Esophagus mucosa (tissue), 1 donor: Measurements from ENCODE around the gene POLD3. TPM values are rescaled to one million over a fixed set of nuclear protein-coding genes. Genes with fewer than 3 reads are reported as not detected.
A peak's percentile ranks its signal among the peaks of the same experiment; 100 is the strongest.

Experiments used
- ATAC-seq: fragments of 200-7000 bp; cut with Tn5 transposase; one replicate; pipeline ENCODE4 v1.9.1; 2020
- total RNA-seq: library from RNA; stranded (reverse); gene quantifications from one replicate; pipeline ENCODE4 v1.2.4, GENCODE V29; 2023
- donor health status: DM: yes; HTN: yes; CAD: no.

Gene POLD3
- total RNA-seq, 1 donor from 2014 or later, result 13.5 TPM

DNA sequence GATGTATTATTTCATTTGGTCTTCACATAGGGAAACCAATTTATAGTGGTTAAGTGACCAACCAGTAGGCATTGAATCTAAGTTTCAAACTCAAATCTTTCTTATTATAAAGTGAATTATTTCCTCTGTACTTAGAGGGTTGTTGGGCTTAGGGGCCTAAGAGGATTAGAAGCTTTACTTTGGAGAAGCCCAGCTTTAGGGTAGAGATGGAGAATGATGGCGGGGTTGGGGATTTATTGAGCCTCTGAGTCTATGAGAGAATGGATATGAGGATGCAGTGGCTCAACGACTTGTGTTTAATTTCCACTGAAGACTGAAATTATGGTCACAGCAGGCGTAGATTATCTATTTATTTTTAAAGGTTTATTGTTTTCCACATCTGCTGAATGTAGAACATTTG lies 83.4 kb downstream of the POLD3 start:
- ATAC-seq, result no peak

DNA sequence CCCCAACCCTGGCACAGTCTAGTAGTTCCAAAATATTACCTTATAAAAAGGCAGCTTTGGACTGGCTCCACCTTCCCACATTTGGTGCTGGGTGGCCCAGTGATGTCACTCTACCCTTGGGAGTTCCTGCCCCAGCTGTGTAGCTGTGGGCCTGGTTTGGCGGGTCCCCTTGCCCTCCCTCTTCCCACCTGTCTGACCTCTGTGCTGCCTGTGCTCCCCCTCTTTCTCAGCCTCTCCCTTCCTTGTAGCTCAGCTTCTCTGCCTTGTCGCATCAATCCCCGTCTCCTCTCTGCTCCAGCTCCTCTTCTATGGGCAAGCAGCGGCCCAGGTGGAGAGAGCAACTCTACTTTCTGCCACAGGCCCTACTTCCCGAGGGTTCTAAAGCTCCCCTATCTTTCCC lies 84.2 kb downstream of the POLD3 start:
- ATAC-seq, result no peak

DNA sequence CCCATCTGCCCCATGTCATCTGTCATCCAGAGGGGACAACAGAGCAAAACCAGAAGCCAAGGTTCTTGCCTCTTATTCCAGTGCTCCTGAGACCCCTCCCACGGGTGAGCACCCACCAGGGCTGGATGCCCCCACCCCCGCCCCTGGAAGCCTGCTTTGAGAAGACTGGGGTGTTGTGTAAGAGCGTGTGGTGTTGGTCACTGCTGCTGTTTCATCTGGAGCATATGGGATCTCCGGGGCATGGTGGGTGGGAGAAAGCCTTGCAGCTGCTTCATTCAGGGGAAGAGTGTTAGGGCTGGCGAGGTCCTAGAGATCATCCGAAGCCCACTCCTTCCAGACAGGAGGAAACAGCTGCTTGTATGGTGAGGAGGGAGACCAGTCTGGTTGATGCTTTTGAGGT lies 84.7 kb downstream of the POLD3 start:
- ATAC-seq, result no peak

DNA sequence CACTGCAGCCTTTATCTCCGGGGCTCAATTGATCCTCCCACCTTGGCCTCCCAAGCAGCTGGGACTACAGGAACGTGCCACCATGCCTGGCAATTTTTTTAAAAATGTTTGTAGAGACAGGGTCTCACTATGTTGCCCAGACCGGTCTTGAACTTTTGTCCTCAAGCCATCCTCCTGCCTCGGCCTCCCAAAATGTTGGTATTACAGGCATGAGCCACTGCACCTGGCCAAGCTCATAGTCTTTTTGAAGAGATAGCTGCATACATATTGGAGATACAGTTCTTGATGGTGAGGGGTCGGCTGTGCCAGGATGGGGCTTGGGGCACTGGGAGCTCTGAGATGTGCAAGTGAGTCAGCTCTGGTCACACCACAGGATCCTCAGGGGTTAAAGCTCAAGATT lies 85.7 kb downstream of the POLD3 start:
- no peak for ATAC-seq

DNA sequence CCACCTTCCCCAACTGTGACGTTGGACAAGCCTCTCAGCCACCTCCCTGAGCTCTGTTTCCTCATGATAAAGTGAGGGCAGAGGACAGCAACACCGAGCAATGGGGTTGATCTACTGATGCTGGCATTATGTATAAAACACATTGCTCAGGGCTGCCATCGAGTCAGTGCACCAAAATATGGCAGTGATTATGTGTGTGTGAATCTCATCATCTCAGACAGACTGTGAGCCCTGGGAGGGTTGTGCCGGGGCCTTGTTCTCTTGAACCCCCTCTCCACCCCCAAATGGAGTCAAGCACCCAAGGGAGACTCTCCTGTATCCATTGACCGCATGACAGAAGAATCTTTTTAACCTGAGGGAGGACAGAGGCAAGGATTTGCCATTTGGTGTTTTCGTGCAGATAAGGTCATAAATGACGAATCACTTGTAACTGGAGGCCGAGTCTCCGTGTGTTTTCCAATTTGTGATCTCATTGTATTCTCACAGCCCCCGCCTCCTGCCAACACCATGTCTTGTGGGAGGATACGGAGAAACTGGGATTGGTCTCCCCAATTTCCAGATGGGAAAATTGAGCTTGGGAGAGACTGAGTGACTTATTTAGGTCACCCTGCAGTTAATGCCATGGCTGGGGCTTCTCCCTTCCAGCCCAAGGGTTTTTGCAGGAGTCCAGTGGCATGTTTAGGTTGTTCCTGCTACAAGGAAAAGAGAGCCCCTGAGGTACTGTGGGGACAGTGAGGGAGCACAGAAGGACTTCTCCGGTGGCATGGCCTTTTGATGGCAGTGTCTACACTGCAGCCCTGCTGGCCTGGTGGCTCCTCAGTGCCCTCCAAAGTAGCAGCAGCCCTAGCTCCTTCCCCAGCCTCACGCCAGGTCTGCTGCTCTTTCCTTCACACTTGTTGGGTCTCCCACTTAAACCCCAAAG lies 86.5 kb downstream of the POLD3 start:
- ATAC-seq, result no peak

DNA sequence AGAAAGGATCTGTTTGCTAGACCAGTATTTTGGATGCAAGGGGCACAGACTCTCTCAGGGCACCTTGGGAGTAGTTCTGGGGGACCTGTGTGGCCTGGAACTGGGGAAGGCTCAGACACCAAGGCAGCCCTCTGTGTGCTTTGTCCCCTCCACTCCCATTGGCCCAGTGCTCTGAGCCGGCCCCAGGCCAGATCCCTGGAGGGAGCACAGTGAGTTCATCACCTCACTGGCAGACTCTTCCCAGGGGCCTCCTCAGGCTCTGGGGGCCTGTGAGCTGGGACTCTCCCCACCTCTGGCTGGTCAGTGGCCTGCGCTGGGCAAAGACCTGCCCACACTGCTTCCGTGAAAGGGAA lies 87.1 kb downstream of the POLD3 start:
- no peak for ATAC-seq

DNA sequence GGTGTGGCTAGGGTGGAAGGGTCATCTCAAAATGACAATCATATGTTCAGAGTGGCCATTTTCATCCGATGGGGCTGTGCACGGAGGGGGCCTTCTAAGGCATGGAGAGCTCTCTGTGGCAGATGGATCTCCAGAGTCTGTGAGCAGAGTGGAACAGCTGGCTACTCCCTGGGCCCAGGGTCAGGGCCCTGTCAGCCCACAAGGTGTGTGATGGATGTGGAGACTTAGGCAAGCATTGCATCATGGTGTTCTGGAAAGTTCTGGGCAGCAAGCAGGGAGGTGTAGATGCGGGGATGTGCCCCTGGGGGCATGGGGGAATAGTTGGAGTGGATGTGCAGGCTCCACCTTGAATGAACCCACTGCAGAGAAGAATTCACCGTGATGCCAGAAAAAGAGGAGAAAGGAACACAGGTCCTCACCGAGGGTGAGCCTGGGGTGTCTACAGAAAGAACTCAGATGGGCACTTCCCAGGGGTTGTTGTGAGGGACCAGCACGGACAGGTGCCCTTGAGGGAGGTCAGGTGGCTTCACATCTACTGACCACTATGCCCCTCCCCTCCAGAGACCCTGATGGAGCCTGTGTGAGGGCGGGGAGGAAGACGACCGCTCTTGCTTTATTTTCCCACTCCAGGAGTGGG lies 87.8 kb downstream of the POLD3 start:
- no peak for ATAC-seq

DNA sequence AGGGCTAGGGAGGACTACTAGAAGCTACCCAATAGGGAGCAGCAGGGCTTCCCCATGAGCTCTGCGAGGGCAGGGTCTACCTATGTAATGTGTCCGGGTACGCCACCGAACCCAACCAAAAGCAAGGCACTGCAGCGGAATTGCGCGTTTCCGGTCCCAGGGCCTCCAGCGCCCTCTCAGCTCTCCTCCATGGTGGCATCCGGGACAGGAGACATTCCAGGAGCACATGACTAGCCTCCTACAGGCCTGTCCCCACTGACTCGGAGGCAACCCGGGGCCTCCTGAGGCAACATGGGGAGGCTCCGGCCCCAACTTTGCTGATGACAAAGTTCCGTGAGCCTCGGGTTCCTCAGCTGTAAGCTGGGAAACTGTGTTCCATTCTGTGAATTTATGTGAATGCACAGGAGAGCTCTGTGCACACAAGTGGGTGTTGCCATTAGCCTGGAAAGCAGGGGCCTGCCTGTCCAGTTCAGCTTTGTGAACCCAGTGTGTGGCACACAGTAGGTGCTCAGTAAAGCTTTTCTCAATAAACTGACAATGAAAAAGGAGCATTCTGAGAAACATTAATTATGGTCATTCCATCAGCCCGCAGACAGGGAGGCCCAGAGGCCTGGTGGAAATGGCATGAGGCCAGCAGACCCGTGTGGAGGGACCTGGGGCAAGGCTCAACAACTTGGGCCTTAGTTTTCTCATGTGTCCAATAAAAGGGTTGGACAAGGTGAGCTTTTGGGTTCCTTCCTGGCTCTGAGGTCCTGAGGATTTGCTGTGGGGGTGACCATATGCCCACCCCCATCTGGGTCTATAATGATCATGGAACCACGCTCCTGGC lies 88.5 kb downstream of the POLD3 start:
- ATAC-seq, result no peak

DNA sequence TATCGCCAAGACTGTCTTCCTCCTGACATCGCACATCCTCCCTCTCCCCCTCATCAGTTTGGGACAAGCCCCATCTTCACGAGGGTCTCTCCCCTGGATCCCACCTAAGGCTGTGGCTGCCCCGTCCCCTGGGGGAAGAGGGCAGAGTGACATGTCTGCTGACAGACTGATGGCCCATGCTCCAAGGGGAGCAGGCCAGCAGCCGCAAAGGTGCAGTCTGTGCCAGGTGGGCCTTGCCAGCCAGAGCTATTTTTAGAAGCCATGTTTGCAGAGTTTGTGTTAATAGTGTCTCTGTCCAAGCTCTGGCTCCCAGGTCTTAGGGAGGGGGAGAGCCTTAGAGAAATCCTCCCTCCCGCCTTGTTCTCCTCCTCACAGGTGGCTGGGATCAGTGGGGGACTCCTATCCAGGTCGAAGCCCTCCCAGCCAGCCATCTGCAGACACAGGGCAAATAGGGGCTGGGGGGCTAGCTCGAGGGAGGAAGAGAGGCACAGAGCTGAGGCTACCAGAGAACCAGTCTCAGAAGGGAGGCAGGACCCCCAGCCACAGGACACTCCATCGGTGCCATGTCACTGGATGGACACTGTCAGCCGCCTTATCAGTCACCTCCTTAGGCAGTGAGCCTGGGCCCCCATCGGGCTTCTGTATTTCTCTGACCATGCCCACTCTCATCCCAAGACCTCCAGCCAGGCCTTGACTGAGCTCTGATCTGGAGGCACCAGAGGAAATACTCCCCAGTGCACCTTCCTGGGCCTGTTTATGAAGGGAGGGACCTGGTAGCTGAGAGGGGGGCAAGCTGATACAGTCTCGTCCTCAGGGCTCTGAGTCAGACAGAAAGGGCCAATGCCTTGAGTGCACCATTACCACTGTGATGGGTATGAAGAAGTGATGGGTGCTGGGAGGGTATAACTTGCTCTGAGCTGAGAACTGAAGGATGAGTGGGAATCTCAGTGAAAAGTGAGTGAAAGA lies 89.6 kb downstream of the POLD3 start:
- ATAC-seq, result no peak

DNA sequence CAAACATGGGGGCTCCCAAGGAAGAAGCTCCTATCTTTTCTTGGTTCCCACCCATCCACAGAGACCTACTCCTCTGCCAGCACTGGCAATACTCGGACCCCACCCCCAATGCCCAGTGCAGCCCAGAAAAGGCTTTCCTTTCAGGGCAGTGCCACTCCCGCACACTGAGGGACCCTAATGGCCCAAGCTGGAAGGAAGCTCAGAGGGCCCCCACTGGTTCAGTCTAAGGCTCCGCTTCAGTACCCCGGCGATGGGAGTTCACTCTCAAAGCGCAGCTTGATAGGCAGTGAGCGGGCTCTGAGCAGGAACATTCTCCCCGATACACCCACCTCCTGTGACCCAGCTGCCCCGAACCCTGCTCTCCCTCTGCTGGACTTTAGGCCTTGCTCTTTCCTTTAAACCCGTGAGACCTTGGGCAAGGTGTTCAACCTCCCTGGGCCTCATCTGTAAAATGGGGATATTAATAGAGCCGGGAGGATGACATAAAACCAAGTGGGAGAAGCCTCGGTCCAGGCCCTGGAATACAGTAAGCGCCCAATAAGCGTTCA lies 90.4 kb downstream of the POLD3 start:
- ATAC-seq, result no peak

DNA sequence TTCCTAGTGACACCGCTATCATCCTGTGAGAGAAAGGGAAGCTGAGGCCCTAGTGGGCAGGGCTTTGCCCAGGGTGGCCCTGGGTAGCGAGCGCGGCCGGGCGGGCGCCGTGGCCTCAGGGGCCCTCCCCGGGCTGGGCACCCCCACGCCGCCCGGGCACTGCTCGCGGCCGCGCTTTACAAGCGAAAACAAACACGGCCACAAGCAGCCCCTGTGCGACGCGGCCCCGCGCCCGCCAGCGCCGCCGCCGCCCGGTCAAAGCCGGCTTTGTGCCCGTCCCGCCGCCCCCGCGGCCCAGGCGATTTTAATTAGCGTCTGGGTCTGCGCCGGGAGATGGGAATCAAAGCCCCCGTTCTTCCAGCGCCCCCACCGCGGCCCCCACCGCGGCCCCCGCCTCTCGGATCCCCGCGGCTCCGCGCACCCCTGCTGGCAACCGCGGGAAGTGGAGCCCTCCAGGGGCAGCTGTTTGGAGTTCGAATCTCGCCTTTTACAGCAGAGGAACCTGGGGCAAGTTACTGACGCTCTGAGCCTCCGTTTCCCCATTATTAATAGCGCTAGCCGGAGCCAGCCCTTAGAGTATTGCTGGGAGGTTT lies 91.0 kb downstream of the POLD3 start:
- ATAC-seq, result peak; percentile 26

DNA sequence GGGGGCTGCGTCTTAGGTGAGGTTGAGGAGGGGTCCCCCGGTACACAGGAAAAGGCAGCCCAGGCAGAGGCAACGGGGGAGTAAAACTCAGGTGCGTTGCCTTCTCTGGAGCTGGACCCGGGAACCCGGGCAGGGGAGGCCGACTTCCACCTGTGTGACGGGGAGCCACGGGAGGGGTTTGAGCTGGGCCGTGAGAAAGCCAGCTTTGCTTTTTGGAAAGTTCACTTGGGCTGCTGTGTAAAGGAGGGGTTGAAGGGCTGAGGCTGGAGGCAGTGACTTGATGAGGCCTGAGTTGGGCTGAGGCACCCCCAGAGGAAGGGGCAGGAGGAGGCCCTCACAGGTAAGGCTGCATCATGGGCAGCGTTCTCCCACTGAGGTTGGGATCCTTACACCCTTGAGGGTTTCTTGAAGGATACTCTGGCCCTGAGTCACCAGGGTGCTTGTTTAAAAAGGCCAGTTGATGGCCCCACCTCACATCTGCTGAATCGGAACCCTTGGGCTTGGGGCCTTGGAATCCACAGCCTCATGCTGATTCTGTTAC lies 91.6 kb downstream of the POLD3 start:
- ATAC-seq, result no peak

DNA sequence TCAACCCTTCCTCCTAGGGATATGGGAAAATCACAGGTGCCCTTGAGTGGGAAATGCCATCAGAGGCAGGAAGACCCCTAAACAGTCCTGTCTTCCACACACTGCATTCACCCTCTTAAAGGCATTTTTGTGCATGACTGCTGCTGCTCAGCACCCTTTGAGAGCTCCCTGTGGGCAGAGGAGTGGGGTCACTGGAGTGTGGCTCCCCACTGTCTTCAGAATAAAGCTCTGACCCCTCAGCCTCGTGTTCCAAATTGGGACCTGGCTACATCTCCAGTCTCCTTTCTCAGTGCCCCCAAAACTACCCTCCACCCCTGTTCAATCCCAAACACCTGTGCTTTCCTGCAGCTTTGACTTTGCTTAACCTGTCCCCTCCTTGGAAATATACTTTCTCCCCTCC lies 92.3 kb downstream of the POLD3 start:
- no peak for ATAC-seq

DNA sequence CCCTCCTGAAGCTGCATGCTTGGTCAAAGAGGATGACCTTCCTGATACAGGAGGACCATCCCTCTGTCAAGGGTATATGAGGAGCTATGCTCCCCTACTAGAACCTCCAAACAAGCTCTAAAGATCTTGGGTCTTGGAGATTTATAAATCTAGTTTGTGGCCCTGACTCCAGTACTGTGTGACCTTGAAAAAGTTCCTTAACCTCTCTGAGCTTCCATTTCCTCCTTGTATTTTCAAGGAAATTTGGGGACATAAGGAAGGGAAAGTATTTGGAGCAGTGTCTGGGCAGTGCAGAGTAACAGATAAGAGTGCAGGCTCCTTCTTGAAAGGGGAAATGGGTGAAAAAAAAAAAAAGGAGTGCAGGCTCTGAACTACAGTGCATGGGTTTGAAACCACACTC lies 93.0 kb downstream of the POLD3 start:
- ATAC-seq, result no peak

DNA sequence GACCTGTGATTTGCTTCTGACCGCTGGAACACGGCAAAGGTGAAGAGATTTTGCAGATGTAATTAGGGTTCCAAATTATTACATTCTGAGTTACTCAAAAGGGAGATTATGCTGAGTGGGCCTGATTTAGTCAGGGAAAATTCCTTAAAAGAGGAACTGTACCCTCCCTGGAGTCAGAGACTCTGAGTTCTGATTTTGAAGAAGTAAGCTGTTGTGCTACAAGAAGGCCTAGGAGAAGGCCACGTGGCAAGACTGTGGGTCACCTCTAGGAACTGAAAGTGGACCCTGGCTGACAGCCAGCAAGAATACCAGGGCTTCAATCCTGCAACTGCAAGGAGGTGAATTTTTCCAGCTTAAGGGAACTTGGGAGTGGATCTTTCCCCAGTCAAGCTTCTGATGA lies 93.5 kb downstream of the POLD3 start:
- ATAC-seq, result no peak

DNA sequence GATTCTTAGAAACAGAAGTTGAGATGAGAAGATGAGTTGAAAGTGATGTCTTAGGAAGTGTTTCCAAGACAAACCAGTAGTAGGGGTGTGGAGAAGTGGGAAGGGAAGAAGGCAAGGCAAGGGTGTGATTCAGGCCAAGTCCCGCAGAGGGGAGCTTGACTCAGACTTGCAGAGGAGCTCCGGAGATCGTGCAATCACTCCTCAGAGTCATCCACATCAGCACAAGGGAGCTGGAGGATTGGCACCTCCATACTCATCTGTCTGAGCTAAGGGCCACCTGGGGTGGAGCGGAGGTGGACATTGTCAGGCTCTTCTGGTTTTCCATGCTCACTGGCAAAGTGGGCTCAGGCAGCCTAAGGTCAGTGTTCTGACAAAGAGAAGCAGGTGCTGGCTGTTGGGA lies 94.4 kb downstream of the POLD3 start:
- ATAC-seq, result peak; percentile 44

DNA sequence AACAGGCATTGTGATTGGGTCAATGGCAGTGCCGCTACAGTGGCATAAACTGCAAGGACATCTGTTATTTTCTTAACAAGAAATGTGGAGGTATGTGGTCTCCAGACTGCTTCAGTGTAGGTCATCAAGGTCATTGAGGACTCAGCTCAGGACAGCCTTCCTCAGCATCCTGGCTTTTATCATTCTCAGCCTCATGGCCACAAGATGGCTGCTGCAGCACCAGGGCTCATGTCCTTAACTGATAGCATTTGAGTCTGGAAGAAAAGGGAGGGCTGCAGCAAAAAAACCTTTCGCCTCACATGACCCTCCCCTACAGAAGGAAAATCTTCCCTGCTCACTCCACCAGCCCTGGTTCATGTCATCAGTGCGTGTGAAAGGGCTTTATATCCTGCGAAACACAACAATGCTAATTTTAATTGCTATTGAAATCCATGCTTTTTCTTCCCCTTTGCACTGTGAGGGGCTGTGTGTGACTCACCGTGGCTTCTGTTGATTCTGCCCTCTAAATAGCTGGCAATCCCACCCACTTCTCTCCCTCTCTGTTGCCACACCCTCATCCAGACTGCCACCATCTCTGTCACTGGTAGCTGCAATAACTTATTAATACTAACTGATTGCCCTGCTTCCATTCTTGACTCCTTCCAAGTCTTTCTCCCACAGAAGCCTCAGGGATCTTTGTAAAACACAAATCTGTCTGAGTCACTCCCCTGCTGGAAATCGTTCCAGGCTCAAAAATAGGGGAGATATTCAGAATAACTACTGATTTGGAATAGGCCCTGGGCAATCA lies 95.0 kb downstream of the POLD3 start:
- ATAC-seq, result no peak

DNA sequence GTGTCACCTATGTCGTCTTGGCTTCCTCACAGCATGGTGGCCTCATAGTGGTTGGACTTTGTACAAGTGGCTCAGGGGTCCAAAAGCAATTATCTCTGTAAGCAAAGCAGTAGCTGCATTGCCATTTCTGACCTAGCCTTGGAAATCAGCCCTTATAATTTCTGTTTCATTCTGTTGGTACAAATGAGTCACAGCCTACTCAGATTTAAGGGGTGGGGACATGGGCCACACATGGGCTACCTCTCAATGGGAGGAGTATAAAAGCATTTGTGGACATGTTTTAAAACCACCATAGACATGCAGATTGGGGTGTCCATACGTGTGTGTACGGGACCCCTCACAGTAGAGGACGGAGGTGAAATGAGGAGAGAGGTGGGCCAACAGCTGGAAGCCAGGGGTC lies 97.3 kb downstream of the POLD3 start:
- no peak for ATAC-seq

DNA sequence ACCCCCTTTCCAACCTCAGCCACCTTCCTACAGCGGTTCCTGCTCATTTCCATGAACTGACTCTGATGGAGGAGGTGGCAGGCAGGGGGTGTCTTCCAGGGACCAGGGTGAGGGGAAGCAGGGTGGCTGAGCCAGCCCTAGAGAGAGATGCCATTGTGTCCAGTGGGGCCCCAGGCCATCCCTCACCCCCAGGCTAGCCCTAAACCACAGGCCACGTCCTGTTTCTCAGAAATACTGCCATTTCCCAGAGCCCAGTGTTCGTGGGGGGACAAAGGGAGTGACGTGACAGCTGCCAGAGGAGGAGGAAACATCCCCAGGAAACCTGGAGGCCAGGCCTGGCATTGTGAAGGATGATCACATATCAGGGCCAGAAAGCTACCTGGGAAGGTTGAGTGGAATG lies 99.4 kb downstream of the POLD3 start:
- no peak for ATAC-seq
